Bronchial epithelial cell (primary cell): ENCODE results near the gene LNP1. TPM values are rescaled to one million over a fixed set of nuclear protein-coding genes. Genes with fewer than 3 reads are reported as not detected.
"Not testable (repeated sequence)": the region's sequence is repeated elsewhere in the genome, so short reads cannot be mapped to it uniquely, and the experiment has no call there.

Experiments
- DNase-seq: peaks from one replicate; pipeline ENCODE4 v3.0.0-alpha.2; 2010; ENCODE audit warnings: low read depth
- FAIRE-seq: peaks from 2 replicates; lab custom pipeline; 2011; peaks lifted over from hg19 to GRCh38; lab: Jason Lieb, UNC
- H3K27me3 ChIP-seq: 2 replicates; pipeline ENCODE4 v1.5.1; 2011; ENCODE audit warnings: low read length; ENCODE audit not compliant: control insufficient read depth, insufficient read depth
- H3K36me3 ChIP-seq: 2 replicates; pipeline ENCODE4 v1.5.1; 2011; ENCODE audit warnings: low read length; ENCODE audit not compliant: control insufficient read depth, insufficient read depth
- H3K4me3 ChIP-seq: 2 replicates; pipeline ENCODE4 v1.5.1; 2011; ENCODE audit warnings: mild to moderate bottlenecking, low read depth, low read length, control low read depth
- CTCF ChIP-seq: IDR thresholded peaks from 2 replicates; pipeline ENCODE4 v1.5.1; 2011; ENCODE audit warnings: mild to moderate bottlenecking, moderate library complexity, low read length, control low read depth, inconsistent platforms; ENCODE audit not compliant: insufficient read depth, severe bottlenecking
- total RNA-seq: library from RNA; depleted of rRNA; stranded (reverse); fragments of >200 nt; gene quantifications from 2 replicates; pipeline ENCODE4 v1.2.1, GENCODE V29; 2014

The LNP1 gene
- total RNA-seq: 0.51 and 1.1 TPM in 2 replicates

GRCh38 chr3:100400780-100401673 lies at the start of gene LNP1, which contains the start of gene TOMM70:
LNP1 (plus strand) TSS chr3:100401539; CDS start chr3:100429730, 28,191 bp downstream.
TOMM70 (minus strand) TSS chr3:100401089; CDS start chr3:100400949, 140 bp downstream.
- H3K27me3 ChIP-seq: no peaks in the 10 kb centered on the region
- DNase-seq: peak; percentile 93
- TF ChIP-seq CTCF: no peak
- peak within 1 kb of the TSS; percentile 84 for H3K4me3 ChIP-seq
- FAIRE-seq: peak; percentile 36
- H3K36me3 ChIP-seq: no peaks in the 10 kb centered on the region

- peaks cover 27% of the 10 kb centered on the region for H3K36me3 ChIP-seq
- DNase-seq, FAIRE-seq, H3K27me3 ChIP-seq, H3K4me3 ChIP-seq: not testable (repeated sequence)
Observed at GRCh38 chr3:100351770-100352169, 49.6 kb upstream of the LNP1 start.

GRCh38 chr3:100352296-100353231 lies 48.8 kb upstream of the LNP1 start:
- Histone ChIP-seq H3K27me3 (no peaks in the 10 kb centered on the region), H3K4me3 (no peak overlapping the region), H3K36me3 (peaks cover 24% of the 10 kb centered on the region)
- DNase-seq (peak; percentile 41), FAIRE-seq (no peak)
- TF ChIP-seq CTCF: no peak

- DNase-seq: no peak
- Histone ChIP-seq H3K27me3 (no peaks in the 10 kb centered on the region), H3K4me3 (no peak overlapping the region), H3K36me3 (peaks cover 20% of the 10 kb centered on the region)
- FAIRE-seq: no peak
- TF ChIP-seq CTCF: no peak
Observed at GRCh38 chr3:100354850-100355249, 46.5 kb upstream of the LNP1 start.

GRCh38 chr3:100358413-100358812 lies 42.9 kb upstream of the LNP1 start:
- Histone ChIP-seq H3K36me3 (peaks cover 8% of the 10 kb centered on the region), H3K27me3 (no peaks in the 10 kb centered on the region), H3K4me3 (no peak overlapping the region)
- FAIRE-seq (no peak), DNase-seq (no peak)
- TF ChIP-seq CTCF: no peak

GRCh38 chr3:100359035-100359434 lies 42.3 kb upstream of the LNP1 start:
- DNase-seq: no peak
- Histone ChIP-seq H3K4me3 (no peak overlapping the region), H3K36me3 (peaks cover 7% of the 10 kb centered on the region), H3K27me3 (no peaks in the 10 kb centered on the region)
- FAIRE-seq: no peak
- no peak for TF ChIP-seq CTCF
